MCF 10A (cell line): ENCODE results near the gene KANSL3. TPM values are rescaled to one million over a fixed set of nuclear protein-coding genes. Genes with fewer than 3 reads are reported as not detected.

Experiments used
- BruUV-seq: library from RNA; stranded (reverse); fragments of 400-500 nt; replicated peaks from 2 replicates; lab custom pipeline; 2021; lab: Mats Ljungman, UMichigan
- CTCF ChIA-PET: fragments of 300-600 bp; sonication (Branson Sonifier 250); formaldehyde crosslinking; extraction: SDS; loops from one replicate; lab custom pipeline; 2021; ENCODE audit warnings: antibody characterized with exemption, inconsistent platforms; lab: Yijun Ruan, JAX
- POLR2A ChIA-PET: fragments of 300-600, 350-650 bp; sonication (Branson Sonifier 250); formaldehyde crosslinking; extraction: SDS; loops from one replicate; lab custom pipeline; 2020; ENCODE audit warnings: antibody characterized with exemption, inconsistent platforms; lab: Yijun Ruan, JAX
- DNase-seq: peaks from one replicate; pipeline ENCODE4 v3.0.0-alpha.2; 2018; ENCODE audit not compliant: unreplicated experiment
- H3K27ac Mint-ChIP-seq: one replicate; pipeline ENCODE4 v1.8.0; 2022; ENCODE audit warnings: mild to moderate bottlenecking, low read depth, mixed read lengths; ENCODE audit not compliant: unreplicated experiment
- H3K27me3 Mint-ChIP-seq: one replicate; pipeline ENCODE4 v1.8.0; 2022; ENCODE audit warnings: mixed read lengths; ENCODE audit not compliant: insufficient read depth, unreplicated experiment
- H3K36me3 Mint-ChIP-seq: one replicate; pipeline ENCODE4 v1.8.0; 2022; ENCODE audit warnings: mild to moderate bottlenecking, moderate library complexity, mixed read lengths; ENCODE audit not compliant: insufficient read depth, unreplicated experiment
- H3K4me1 Mint-ChIP-seq: one replicate; pipeline ENCODE4 v1.8.0; 2022; ENCODE audit warnings: mixed read lengths; ENCODE audit not compliant: insufficient read depth, unreplicated experiment
- H3K4me3 Mint-ChIP-seq: one replicate; pipeline ENCODE4 v1.8.0; 2022; ENCODE audit warnings: mild to moderate bottlenecking, moderate library complexity, mixed read lengths; ENCODE audit not compliant: unreplicated experiment
- H3K9me3 Mint-ChIP-seq: one replicate; pipeline ENCODE4 v1.8.0; 2022; ENCODE audit warnings: mixed read lengths; ENCODE audit not compliant: unreplicated experiment
- CTCF ChIP-seq: fragments of 200-600 bp; IDR thresholded peaks from one replicate; pipeline ENCODE4 v1.8.0; 2022; ENCODE audit warnings: antibody characterized with exemption, mild to moderate bottlenecking; ENCODE audit not compliant: unreplicated experiment
- intact Hi-C: fragments of 100-400 bp; cut with micrococcal nuclease; formaldehyde crosslinking; loops from 2 replicates; pipeline ENCODE4 v1.14.1; 2022
- total RNA-seq: library from RNA; stranded (reverse); gene quantifications from 2 replicates; pipeline ENCODE4 v1.2.3, GENCODE V29; 2022

KANSL3 gene
- total RNA-seq, 1 experiment from 2014 or later: 41.4 TPM

GRCh38 chr2:96616535-96616934 lies 21.6 kb downstream of the KANSL3 start:
- H3K9me3 Mint-ChIP-seq: no peaks in the 10 kb centered on the region
- no peak for DNase-seq
- H3K4me1 Mint-ChIP-seq: peaks cover 16% of the 10 kb centered on the region
- peaks cover 42% of the 10 kb centered on the region for H3K36me3 Mint-ChIP-seq
- no TSS peak for BruUV-seq
- ChIA-PET CTCF (interaction anchor here (0.5 to 0.9 kb wide), 3 partner anchors 122 to 275 kb away, joined by 3 to 6 read pairs (median 3); no protein-coding TSS in a partner anchor), POLR2A (interaction anchor here (1.3 to 1.4 kb wide), 2 partner anchors 20 to 199 kb away, joined by 3 read pairs; partner anchors contain the start of gene CNNM3)
- no peaks in the 10 kb centered on the region for H3K27me3 Mint-ChIP-seq
- H3K27ac Mint-ChIP-seq: peak overlapping the region; percentile 92
- TF ChIP-seq CTCF: no peak
- intact Hi-C loops: loop anchor here (5.0 kb wide), 1 partner anchor 186 kb away; no protein-coding TSS in a partner anchor
- no peak overlapping the region for H3K4me3 Mint-ChIP-seq

- BruUV-seq: no TSS peak
- ChIA-PET CTCF (interaction anchor here (0.5 to 1.2 kb wide), 4 partner anchors 123 to 275 kb away, joined by 3 to 6 read pairs (median 3); no protein-coding TSS in a partner anchor), POLR2A (interaction anchor here (1.3 to 1.4 kb wide), 2 partner anchors 21 to 199 kb away, joined by 3 read pairs; partner anchors contain the start of gene CNNM3)
- Mint-ChIP-seq H3K36me3 (peaks cover 46% of the 10 kb centered on the region), H3K27me3 (no peaks in the 10 kb centered on the region), H3K4me3 (no peak overlapping the region), H3K4me1 (peaks cover 16% of the 10 kb centered on the region), H3K27ac (peak overlapping the region; percentile 92), H3K9me3 (no peaks in the 10 kb centered on the region)
- intact Hi-C loops: loop anchor here (5.0 kb wide), 1 partner anchor 186 kb away; no protein-coding TSS in a partner anchor
- no peak for TF ChIP-seq CTCF
- no peak for DNase-seq
Measured at GRCh38 chr2:96616128-96616527, 22.0 kb downstream of the KANSL3 start.

- H3K9me3 Mint-ChIP-seq: no peaks in the 10 kb centered on the region
- no peak for TF ChIP-seq CTCF
- ChIA-PET CTCF (interaction anchor here (0.6 to 0.7 kb wide), 2 partner anchors 12 to 218 kb away, joined by 3 read pairs; no protein-coding TSS in a partner anchor), POLR2A (no interaction called here)
- H3K27ac Mint-ChIP-seq: no peak overlapping the region
- H3K4me3 Mint-ChIP-seq: no peak overlapping the region
- no peaks in the 10 kb centered on the region for H3K27me3 Mint-ChIP-seq
- no peaks in the 10 kb centered on the region for H3K4me1 Mint-ChIP-seq
- intact Hi-C loops: no loop called here
- BruUV-seq: no TSS peak
- peaks cover 89% of the 10 kb centered on the region for H3K36me3 Mint-ChIP-seq
- DNase-seq: peak; percentile 21
Measured at GRCh38 chr2:96608469-96609455, 29.4 kb downstream of the KANSL3 start.

GRCh38 chr2:96604104-96604503 lies 34.0 kb downstream of the KANSL3 start:
- CTCF ChIA-PET: interaction anchor here (0.6 to 1.6 kb wide), 7 partner anchors 9 to 197 kb away, joined by 3 to 4 read pairs (median 3); partner anchors contain the start of gene CNNM4
- H3K36me3 Mint-ChIP-seq: peaks cover 85% of the 10 kb centered on the region
- H3K9me3 Mint-ChIP-seq: no peaks in the 10 kb centered on the region
- BruUV-seq: no TSS peak
- intact Hi-C loops: no loop called here
- POLR2A ChIA-PET: interaction anchor here (0.6 to 2.1 kb wide), 4 partner anchors 22 to 158 kb away, joined by 3 to 5 read pairs (median 4); partner anchors contain the start of gene KANSL3
- no peaks in the 10 kb centered on the region for H3K27me3 Mint-ChIP-seq
- DNase-seq: no peak
- no peak overlapping the region for H3K4me3 Mint-ChIP-seq
- peaks cover 1% of the 10 kb centered on the region for H3K4me1 Mint-ChIP-seq
- H3K27ac Mint-ChIP-seq: no peak overlapping the region
- no peak for TF ChIP-seq CTCF
